Activated CD8-positive, alpha-beta T cell treated with anti-CD3 and anti-CD28 coated beads for 36 hours (primary cell): ENCODE results near the gene MRAP. TPM values are rescaled to one million over a fixed set of nuclear protein-coding genes. Genes with fewer than 3 reads are reported as not detected.

Source experiments
- ATAC-seq: fragments of 200-7000 bp; cut with Tn5 transposase; one replicate; pipeline ENCODE4 v1.10.0; 2021; ENCODE audit warnings: mild to moderate bottlenecking, moderate library complexity
- CTCF ChIA-PET: fragments of 350-600 bp; sonication (Branson Sonifier 250); formaldehyde crosslinking; loops from one replicate; lab custom pipeline; 2021; ENCODE audit warnings: antibody characterized with exemption; lab: Charles Lee
- POLR2A ChIA-PET: fragments of 350-600 bp; sonication (Branson Sonifier 250); formaldehyde crosslinking; loops from one replicate; lab custom pipeline; 2021; ENCODE audit warnings: antibody characterized with exemption; lab: Charles Lee
- DNase-seq: peaks from one replicate; pipeline ENCODE4 v3.0.0-alpha.2; 2020
- H3K27ac Mint-ChIP-seq: one replicate; pipeline ENCODE4 v1.8.0; 2021; ENCODE audit warnings: mild to moderate bottlenecking, mixed read lengths
- H3K27me3 Mint-ChIP-seq: one replicate; pipeline ENCODE4 v1.8.0; 2021; ENCODE audit warnings: mixed read lengths
- H3K36me3 Mint-ChIP-seq: one replicate; pipeline ENCODE4 v1.8.0; 2021; ENCODE audit warnings: low read depth, mixed read lengths
- H3K4me1 Mint-ChIP-seq: one replicate; pipeline ENCODE4 v1.8.0; 2021; ENCODE audit warnings: low read depth, mixed read lengths
- H3K4me3 Mint-ChIP-seq: one replicate; pipeline ENCODE4 v1.8.0; 2021; ENCODE audit warnings: mild to moderate bottlenecking, moderate library complexity, mixed read lengths
- H3K9me3 Mint-ChIP-seq: one replicate; pipeline ENCODE4 v1.8.0; 2021; ENCODE audit warnings: mixed read lengths
- CTCF ChIP-seq: fragments of 200-600 bp; IDR thresholded peaks from one replicate; pipeline ENCODE4 v1.8.0; 2022; ENCODE audit warnings: antibody characterized with exemption, mild to moderate bottlenecking
- intact Hi-C: fragments of 100-400 bp; cut with micrococcal nuclease; formaldehyde crosslinking; loops from one replicate; pipeline ENCODE4 v1.10.0; 2022
- total RNA-seq, 2 experiments: library from RNA; stranded (reverse); gene quantifications; one replicate each; pipeline ENCODE4 v1.2.3, GENCODE V29; 2021

MRAP gene
- total RNA-seq, 2 experiments from 2014 or later, result not detected

GRCh38 chr21:32314806-32315205 is 16.2 kb downstream of the MRAP start:
- Mint-ChIP-seq H3K27me3 (no peaks in the 10 kb centered on the region), H3K9me3 (no peaks in the 10 kb centered on the region), H3K4me1 (peaks cover 13% of the 10 kb centered on the region), H3K27ac (no peak overlapping the region), H3K4me3 (no peak overlapping the region), H3K36me3 (peaks cover 52% of the 10 kb centered on the region)
- no peak for DNase-seq
- ChIA-PET POLR2A (no interaction called here), CTCF (no interaction called here)
- ATAC-seq, result no peak
- TF ChIP-seq CTCF, result no peak
- intact Hi-C loops, result no loop called here

- DNase-seq (no peak), ATAC-seq (no peak)
- Mint-ChIP-seq H3K27me3 (no peaks in the 10 kb centered on the region), H3K4me1 (peaks cover 13% of the 10 kb centered on the region), H3K27ac (no peak overlapping the region), H3K36me3 (peaks cover 49% of the 10 kb centered on the region), H3K9me3 (no peaks in the 10 kb centered on the region), H3K4me3 (no peak overlapping the region)
- intact Hi-C loops, result no loop called here
- TF ChIP-seq CTCF, result no peak
- ChIA-PET POLR2A (no interaction called here), CTCF (no interaction called here)
These were observed 17.0 kb downstream of the MRAP start for GRCh38 chr21:32315511-32316281.

GRCh38 chr21:32316361-32317215 is 17.9 kb downstream of the MRAP start:
- H3K27me3 Mint-ChIP-seq, result no peaks in the 10 kb centered on the region
- peaks cover 45% of the 10 kb centered on the region for H3K36me3 Mint-ChIP-seq
- no peak for DNase-seq
- ChIA-PET CTCF (no interaction called here), POLR2A (no interaction called here)
- TF ChIP-seq CTCF, result no peak
- H3K27ac Mint-ChIP-seq, result no peak overlapping the region
- peaks cover 6% of the 10 kb centered on the region for H3K4me1 Mint-ChIP-seq
- intact Hi-C loops, result no loop called here
- ATAC-seq, result no peak
- H3K9me3 Mint-ChIP-seq, result no peaks in the 10 kb centered on the region
- H3K4me3 Mint-ChIP-seq, result no peak overlapping the region

GRCh38 chr21:32317726-32318125 is 19.1 kb downstream of the MRAP start:
- ATAC-seq, result no peak
- intact Hi-C loops, result no loop called here
- H3K4me3 Mint-ChIP-seq, result no peak overlapping the region
- H3K36me3 Mint-ChIP-seq, result peaks cover 42% of the 10 kb centered on the region
- no peaks in the 10 kb centered on the region for H3K4me1 Mint-ChIP-seq
- no peak for DNase-seq
- no peak for TF ChIP-seq CTCF
- no peaks in the 10 kb centered on the region for H3K27me3 Mint-ChIP-seq
- no peak overlapping the region for H3K27ac Mint-ChIP-seq
- CTCF ChIA-PET, result interaction anchor here (1.0 kb wide), 1 partner anchor 9 kb away, joined by 3 read pairs; no protein-coding TSS in a partner anchor
- POLR2A ChIA-PET, result no interaction called here
- H3K9me3 Mint-ChIP-seq, result no peaks in the 10 kb centered on the region

DNA sequence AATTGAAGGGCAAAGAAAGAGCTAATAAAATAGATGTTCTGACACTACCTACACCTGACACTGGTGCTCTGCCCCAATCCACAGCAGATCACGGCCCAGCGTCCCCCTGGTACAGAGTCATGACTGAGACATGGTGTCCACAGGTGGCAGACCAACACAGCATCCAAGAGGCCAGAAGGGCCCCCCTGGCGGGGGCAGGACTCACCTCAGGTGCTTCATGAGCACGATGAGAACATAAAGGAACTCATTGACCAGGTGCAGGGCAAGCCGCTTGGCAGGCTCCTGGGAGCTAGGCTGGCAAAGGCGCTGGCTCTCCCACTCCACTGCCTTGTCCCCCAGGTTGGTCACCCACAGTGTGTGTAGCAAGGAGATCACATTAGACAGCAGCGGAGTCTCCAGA is 20.4 kb downstream of the MRAP start:
- intact Hi-C loops, result no loop called here
- no peak overlapping the region for H3K27ac Mint-ChIP-seq
- ChIA-PET POLR2A (no interaction called here), CTCF (interaction anchor here (0.6 kb wide), 1 partner anchor 110 kb away, joined by 5 read pairs; no protein-coding TSS in a partner anchor)
- peaks cover 51% of the 10 kb centered on the region for H3K36me3 Mint-ChIP-seq
- no peaks in the 10 kb centered on the region for H3K9me3 Mint-ChIP-seq
- H3K4me3 Mint-ChIP-seq, result no peak overlapping the region
- ATAC-seq, result no peak
- TF ChIP-seq CTCF, result no peak
- H3K27me3 Mint-ChIP-seq, result no peaks in the 10 kb centered on the region
- no peak for DNase-seq
- H3K4me1 Mint-ChIP-seq, result no peaks in the 10 kb centered on the region
